Measurements from ENCODE around the gene RBM39.
"Not testable (repeated sequence)": the region's sequence is repeated elsewhere in the genome, so short reads cannot be mapped to it uniquely, and the experiment has no call there.

Gene RBM39

GRCh38 chr20:35709259-35709658 is 32.8 kb downstream of the RBM39 start:
- CTCF ChIA-PET: interaction anchor here (1.0 to 1.3 kb wide), 3 partner anchors 9 to 16 kb away, joined by 3 to 4 read pairs (median 3); no protein-coding TSS in a partner anchor
- POLR2A ChIA-PET: no interaction called here
- no peak for DNase-seq (ENCODE audit: extremely low spot score)
- TF ChIP-seq, protein P1, sequence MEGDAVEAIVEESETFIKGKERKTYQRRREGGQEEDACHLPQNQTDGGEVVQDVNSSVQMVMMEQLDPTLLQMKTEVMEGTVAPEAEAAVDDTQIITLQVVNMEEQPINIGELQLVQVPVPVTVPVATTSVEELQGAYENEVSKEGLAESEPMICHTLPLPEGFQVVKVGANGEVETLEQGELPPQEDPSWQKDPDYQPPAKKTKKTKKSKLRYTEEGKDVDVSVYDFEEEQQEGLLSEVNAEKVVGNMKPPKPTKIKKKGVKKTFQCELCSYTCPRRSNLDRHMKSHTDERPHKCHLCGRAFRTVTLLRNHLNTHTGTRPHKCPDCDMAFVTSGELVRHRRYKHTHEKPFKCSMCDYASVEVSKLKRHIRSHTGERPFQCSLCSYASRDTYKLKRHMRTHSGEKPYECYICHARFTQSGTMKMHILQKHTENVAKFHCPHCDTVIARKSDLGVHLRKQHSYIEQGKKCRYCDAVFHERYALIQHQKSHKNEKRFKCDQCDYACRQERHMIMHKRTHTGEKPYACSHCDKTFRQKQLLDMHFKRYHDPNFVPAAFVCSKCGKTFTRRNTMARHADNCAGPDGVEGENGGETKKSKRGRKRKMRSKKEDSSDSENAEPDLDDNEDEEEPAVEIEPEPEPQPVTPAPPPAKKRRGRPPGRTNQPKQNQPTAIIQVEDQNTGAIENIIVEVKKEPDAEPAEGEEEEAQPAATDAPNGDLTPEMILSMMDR (IDR thresholded peaks at IDR 0.05; ENCODE audit: control extremely low read depth, extremely low read depth, low read depth, missing control alignments): no peak

- DNase-seq (ENCODE audit: extremely low spot score): no peak
- TF ChIP-seq, protein P1 (IDR thresholded peaks at IDR 0.05; ENCODE audit: control extremely low read depth, extremely low read depth, low read depth, missing control alignments): no peak
- POLR2A ChIA-PET: no interaction called here
- CTCF ChIA-PET: interaction anchor here (1.0 to 1.3 kb wide), 4 partner anchors 8 to 34 kb away, joined by 3 to 4 read pairs (median 4); partner anchors contain the start of gene RBM39
These were observed 33.6 kb downstream of the RBM39 start for GRCh38 chr20:35708502-35708901.

- CTCF ChIA-PET: interaction anchor here (1.2 kb wide), 1 partner anchor 10 kb away, joined by 3 read pairs; no protein-coding TSS in a partner anchor
- not testable (repeated sequence) for DNase-seq (ENCODE audit: extremely low spot score)
These were observed 35.2 kb downstream of the RBM39 start for GRCh38 chr20:35706591-35707529.

GRCh38 chr20:35705894-35706293 is 36.2 kb downstream of the RBM39 start:
- DNase-seq (ENCODE audit: extremely low spot score): not testable (repeated sequence)
- CTCF ChIA-PET: interaction anchor here (1.2 kb wide), 1 partner anchor 9 kb away, joined by 3 read pairs; no protein-coding TSS in a partner anchor
- POLR2A ChIA-PET: interaction anchor here (0.6 to 1.0 kb wide), 3 partner anchors 8 to 114 kb away, joined by 4 to 8 read pairs (median 8); no protein-coding TSS in a partner anchor

More at GRCh38 chr20:35706591-35707529, 35.2 kb downstream of the RBM39 start:
- POLR2A ChIA-PET: interaction anchor here (0.6 to 1.0 kb wide), 3 partner anchors 21 to 115 kb away, joined by 4 to 8 read pairs (median 4); no protein-coding TSS in a partner anchor

DNA sequence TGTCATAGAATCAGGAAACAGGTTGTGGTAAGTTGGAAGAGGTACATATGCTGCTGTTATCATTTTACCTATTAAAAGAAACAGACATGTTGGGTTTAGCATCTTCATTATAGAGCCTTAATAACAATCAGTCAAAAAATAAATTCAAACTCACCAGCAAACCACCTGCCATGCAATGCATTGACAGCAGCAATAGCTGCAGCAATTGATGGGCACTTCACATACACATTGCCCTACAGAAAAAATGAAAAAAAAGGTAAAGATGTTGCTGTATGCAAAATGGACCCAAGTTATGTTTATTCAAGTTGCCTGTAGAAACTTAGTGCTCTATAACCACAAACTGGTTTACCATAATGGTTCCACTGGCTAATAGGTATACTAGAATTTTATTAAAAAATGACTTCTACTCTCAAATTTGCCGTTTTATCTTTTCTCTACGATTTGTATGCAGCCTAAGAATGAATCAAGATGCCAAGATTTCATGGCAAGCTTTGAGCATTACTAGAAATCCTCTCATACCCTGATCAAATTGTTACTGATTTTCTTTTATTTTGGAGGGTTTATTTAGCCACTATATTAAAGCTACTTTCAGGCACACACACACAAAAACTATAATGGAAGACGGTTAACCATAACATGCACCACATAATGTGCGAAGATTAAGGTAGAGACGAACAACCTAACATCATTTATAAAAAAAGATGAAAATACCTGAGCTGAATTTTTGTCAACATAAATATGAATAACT is 37.4 kb downstream of the RBM39 start:
- DNase-seq (ENCODE audit: extremely low spot score): no peak
- TF ChIP-seq, protein P1 (IDR thresholded peaks at IDR 0.05; ENCODE audit: control extremely low read depth, extremely low read depth, low read depth, missing control alignments): no peak
- POLR2A ChIA-PET: interaction anchor here (0.9 kb wide), 1 partner anchor 19 kb away, joined by 5 read pairs; no protein-coding TSS in a partner anchor
- CTCF ChIA-PET: interaction anchor here (0.8 to 1.0 kb wide), 2 partner anchors 10 to 14 kb away, joined by 3 read pairs; no protein-coding TSS in a partner anchor

DNA sequence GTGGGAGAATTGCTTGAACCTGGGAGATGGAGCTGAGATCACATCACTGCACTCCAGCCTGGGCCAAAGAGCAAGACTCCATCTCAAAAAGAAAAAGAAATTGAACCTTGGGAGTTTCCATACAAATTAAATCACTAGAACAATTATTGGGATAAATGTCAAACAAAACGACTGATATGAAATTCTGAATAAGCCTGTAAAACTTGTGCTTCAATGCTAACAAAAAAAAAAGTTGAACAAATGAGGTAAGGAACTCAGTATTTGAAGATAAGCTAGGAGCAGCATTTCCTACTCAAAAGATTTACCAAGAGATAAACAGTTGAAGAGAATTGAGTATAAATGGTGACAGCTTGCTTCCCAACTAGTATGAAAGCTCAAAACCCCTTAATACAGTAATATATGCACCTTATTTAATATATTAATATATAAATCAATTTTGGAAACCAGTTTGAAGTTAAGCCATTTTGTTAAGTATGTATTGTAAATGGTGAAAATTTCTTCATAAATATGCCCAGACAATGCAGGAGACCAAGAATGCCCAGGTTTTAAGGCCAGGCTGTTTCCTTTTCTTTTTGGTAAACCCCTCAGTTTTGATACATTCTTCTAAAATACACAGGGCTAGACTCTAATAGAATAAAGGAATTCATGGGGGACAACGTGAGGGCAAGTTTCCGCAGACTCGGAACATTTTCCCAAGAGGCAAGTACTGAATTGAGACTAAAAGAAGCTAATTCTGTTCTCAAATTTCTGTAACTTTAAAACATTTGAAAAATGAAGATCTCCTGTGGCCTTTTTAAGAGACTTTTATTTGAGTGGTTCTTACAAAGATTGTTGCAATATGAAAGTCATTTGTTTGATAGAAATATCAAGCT is 39.0 kb downstream of the RBM39 start:
- TF ChIP-seq, protein P1 (IDR thresholded peaks at IDR 0.05; ENCODE audit: control extremely low read depth, extremely low read depth, low read depth, missing control alignments): no peak
- ChIA-PET POLR2A (interaction anchor here (0.7 to 1.2 kb wide), 2 partner anchors 17 to 39 kb away, joined by 4 read pairs; partner anchors contain the start of gene RBM39), CTCF (interaction anchor here (1.0 to 1.1 kb wide), 2 partner anchors 17 to 251 kb away, joined by 3 read pairs; partner anchors contain the start of gene SCAND1)
- DNase-seq (ENCODE audit: extremely low spot score): no peak

Data from GM10248 (cell line).